CD4-positive, alpha-beta T cell treated with Interleukin-15 for 1 hour (primary cell): ENCODE results near the gene CCDC138.
"Not testable (repeated sequence)": the region's sequence is repeated elsewhere in the genome, so short reads cannot be mapped to it uniquely, and the experiment has no call there.

Source experiments
- DNase-seq: peaks from one replicate; pipeline ENCODE4 v3.0.0-alpha.2; 2020

Gene CCDC138, protein sequence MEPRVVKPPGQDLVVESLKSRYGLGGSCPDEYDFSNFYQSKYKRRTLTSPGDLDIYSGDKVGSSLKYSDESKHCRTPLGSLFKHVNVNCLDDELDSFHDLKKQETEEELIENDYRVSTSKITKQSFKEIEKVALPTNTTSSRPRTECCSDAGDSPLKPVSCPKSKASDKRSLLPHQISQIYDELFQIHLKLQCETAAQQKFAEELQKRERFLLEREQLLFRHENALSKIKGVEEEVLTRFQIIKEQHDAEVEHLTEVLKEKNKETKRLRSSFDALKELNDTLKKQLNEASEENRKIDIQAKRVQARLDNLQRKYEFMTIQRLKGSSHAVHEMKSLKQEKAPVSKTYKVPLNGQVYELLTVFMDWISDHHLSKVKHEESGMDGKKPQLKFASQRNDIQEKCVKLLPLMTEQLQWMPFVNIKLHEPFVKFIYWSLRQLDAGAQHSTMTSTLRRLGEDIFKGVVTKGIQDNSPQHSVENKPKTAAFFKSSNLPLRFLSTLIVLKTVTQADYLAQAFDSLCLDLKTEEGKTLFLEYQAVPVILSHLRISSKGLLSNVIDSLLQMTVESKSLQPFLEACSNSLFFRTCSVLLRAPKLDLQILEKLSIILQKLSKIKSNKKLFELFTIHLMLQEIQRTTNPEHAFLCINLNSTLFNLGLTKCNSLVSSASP

DNA sequence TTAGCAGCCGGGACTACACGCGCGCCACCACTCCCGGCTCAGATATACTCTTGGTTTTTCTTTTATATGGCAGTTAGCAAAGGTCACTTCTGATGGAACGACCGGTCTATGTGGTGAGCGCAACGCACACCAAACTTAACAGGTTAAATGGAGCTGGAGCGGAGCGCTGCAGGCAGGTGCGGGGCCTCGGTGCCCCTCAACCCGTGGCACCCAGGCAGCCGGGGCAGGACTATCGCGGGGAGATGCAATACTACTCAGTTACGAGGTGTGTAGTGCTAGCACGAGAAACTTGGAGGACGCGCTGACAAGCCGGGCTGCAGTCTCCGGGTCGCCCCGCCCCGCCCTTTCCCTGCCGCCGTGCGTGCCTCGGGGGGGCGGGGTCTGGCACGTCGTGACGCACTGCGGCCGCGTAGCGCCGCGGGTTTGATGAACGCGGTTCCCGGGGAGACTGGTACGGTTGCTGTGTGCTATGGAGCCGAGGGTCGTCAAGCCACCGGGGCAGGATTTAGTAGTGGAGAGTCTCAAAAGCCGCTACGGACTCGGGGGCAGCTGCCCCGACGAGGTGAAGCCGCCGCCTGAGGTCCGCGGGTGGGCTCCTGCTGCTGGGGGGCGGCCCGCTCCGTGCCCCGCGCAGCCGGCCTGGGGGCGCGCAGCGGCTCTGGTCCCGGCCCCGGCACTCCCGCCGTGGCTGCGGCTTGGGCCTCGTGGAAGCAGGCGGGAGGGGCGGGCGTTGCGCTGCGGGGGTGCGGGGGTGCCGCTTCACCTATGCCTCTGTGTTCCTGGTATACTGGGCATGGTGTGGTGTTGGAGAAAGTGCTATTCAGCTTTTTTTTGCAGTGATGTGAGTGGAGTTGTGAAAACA lies at the start of gene CCDC138:
Gene CCDC138, plus strand, starts transcription at position 418 of the 862 bp plus-strand sequence. Its CDS starts 52 bp downstream, at position 470.
- peak; percentile 88 for DNase-seq

DNA sequence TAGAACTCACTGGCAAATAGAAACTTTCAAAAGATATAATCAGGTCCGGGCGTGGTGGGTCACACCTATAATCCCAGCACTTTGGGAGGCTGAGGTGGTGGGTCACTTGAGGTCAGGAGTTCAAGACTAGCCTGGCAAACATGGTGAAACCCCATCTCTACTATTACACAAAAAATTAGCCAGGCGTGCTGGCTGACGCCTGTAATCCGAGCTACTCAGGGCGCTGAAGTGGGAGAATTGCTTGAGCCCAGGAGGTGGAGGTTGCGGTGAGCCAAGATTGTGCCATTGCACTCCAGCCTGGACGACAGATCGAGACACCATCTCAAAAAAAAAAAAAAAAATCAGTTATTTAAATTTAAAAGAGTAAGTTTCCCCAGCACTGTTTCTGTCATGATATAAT lies 28.6 kb upstream of the CCDC138 start:
- DNase-seq = not testable (repeated sequence)

DNA sequence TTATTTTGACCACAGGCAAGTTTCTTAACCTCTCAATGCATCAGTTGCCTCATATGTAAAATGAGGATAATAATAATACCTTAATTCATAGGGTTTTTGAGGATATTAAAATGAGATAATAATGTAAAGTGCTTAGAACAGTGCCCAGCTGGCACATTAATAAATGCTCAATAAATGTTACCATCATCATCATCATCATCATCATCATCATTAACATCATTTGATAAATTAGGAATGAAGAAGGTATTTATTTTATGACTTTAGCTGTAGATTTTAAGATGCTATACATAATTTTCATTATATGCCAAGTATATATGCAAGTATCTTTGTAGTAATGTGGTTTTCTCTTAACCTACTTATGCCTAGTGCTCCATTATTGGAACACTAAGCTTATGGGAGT lies 24.0 kb upstream of the CCDC138 start:
- not testable (repeated sequence) for DNase-seq

DNA sequence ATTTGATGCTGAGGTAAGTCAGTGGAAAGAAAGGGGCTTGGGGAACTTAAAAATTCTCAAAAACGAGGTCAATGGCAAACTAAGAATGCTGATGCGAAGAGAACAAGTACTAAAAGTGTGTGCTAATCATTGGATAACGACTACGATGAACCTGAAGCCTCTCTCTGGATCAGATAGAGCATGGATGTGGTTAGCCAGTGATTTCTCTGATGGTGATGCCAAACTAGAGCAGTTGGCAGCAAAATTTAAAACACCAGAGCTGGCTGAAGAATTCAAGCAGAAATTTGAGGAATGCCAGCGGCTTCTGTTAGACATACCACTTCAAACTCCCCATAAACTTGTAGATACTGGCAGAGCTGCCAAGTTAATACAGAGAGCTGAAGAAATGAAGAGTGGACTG lies 19.9 kb upstream of the CCDC138 start:
- DNase-seq = not testable (repeated sequence)

DNA sequence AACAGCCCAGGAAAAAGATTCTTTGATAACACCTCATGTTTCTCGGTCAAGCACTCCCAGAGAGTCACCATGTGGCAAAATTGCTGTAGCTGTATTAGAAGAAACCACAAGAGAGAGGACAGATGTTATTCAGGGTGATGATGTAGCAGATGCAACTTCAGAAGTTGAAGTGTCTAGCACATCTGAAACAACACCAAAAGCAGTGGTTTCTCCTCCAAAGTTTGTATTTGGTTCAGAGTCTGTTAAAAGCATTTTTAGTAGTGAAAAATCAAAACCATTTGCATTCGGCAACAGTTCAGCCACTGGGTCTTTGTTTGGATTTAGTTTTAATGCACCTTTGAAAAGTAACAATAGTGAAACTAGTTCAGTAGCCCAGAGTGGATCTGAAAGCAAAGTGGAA lies 18.7 kb upstream of the CCDC138 start:
- DNase-seq = not testable (repeated sequence)

DNA sequence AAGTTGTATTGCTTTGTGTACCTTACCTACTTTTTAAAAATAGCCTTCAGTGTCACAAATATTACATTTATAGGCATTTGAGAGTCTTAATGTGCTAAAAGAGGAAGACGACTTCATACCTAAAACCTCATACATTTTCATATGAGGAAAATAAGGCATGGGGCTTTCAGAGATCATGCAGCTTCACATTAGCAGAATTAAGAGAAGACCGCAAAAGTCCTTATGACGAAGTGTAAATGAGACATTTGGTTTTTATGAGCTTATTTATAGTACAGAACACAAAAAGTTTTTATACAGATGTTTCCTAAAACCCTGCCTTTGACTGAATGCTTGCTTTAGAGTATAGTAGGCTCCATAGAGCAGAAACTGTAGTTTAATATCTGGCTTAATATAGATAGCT lies 10.1 kb upstream of the CCDC138 start:
- no peak for DNase-seq

DNA sequence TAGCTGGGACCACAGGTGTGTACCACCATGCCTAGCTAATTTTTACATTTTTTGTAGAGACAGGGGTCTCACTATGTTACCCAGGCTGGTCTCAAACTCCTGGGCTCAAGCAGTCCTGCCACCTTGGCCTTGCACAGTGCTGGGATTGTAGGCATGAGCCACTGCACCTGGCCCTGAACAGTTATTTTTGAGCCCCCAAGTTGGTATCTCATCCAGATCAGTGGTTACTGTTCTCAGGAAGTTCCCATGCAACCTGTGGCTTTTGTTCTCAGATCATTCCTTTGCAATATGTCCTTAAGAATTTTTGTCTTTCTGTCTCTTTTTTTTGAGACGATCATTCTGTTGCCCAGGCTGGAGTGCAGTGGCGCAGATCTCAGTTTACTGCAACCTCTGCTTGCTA lies 7.7 kb upstream of the CCDC138 start:
- no peak for DNase-seq

DNA sequence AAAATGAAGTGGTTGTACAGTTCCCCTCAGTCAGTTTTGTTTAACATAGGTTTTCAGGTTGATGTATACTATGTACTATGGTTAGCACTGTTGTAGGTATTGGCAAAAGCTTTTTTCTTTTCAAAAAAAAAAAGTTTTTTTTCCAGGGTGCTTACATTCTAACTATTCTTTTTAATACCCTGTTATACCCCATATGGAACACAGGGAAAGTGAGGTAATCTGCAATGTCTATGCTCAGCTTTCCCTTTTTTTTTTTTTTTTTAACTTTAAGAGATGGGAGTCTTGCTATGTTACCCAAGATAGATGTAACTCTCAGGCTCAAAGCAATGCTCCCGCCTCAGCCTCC lies 590 bp upstream of the CCDC138 start:
- no peak for DNase-seq

DNA sequence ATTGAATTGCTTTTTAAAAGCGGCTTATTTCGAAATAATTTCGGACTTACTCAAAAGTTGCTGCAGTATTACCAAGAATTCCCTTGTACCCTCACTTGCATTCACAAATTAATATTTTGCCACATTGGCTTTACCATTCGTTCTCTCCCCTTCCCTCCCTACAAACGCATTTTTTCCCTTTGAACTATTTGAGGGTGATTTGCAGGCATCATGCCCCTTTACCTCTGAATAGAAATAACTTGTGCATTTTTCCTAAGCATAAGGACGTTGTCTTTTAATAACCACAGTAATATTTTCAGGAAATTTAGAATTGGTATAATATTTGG lies 608 bp downstream of the CCDC138 start:
- DNase-seq = no peak

DNA sequence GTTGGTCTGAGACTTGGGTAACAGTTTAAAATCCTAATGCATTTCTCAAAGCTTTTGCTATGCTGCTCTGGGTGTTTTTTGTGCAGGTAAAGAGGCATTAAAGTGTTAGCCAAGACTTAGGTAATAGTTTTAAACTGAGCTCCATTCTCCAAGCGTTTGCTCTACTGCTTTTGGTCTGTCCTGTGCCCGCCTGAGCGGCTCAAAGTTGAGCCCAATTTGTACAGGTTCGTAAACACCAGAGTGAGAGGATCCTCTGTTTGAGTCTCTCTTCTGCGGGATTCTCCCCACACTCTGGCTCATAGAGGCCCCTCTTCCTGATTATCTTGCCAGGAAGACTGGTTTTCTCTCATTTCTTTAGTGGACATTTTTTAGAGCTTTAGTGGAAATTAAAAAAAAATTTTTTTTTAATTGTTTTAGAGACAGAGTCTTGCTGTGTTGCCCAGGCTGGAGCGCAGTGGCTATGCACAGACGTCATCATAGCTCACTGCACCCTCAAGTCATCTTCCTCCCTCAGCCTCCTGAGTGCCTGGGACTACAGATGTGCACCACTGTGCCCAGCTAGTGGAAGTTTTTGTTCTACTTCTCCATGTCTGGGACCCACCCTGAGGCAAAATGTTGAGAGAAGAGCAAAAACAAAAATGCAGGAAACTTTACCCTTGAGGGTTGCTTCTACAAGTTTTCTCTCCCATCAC lies 16.6 kb downstream of the CCDC138 start:
- DNase-seq = no peak

DNA sequence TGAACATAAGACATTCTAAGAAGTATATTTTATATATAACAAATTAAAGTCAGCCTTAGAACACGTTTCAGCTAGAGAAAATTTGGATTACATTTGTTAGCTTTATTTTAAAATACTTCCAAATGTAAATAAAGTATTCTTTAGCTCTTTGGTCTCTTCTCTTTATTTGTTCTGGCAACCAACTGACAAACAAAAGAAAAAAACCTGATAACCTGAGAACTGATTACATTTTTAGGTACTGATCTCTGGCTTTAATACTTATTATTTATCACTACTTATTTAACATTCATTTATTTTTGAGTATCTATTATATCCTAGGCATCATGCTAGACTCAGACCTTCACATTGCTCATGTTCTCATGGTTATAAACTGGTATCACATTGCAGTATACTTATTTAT lies 18.5 kb downstream of the CCDC138 start:
- no peak for DNase-seq

DNA sequence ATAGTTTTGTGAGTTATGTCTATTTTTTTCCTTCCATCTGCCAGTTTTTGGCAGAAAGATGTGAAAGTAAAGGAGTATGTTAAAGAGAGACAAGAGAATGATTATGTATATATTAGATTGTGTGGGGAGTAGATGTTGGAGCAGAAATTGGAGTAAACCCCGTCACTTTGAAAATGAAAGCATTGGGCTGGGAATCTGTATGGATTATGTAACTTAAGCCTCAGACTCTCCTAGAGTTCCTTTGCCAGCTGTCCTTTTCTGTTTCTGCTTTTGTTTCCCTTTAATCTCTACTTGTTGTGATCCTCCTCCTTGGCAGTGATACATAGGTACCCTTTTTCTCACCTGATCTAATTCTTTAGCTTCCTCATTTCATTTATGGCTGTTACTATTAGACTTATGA lies 19.2 kb downstream of the CCDC138 start:
- no peak for DNase-seq

DNA sequence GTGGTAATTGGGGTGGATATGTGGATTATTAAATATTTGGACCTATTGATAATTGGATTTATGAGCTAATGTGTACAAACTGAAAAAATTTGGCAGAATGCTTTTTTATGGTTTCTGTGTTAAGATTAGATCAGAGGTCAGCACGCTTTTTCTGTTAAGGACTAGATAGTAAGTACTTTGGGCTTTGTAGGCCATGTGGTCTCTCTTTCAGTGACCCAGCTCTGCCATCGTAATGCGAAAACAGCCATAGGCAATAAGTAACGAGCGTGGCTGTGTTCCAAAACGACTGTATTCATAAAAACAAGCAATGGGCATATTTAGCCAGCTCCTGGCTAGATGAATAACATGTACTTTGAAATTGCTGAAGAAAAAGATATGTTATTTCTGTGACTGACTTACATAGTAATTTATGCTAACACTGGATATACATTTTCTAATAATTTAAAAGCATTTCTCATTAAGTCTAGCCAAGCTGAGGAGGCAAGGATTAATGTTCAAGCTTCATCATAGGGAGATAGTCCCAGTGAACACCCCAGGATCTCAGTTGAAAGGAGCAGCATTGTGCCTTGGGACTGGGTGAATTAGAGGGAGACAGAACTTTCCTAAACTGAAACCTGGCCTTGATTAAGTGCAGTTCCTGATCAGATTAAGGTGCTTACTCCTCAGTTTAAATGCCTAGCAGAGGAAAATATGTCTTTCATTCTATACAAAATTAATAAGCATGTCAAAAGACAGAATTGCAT lies 20.0 kb downstream of the CCDC138 start:
- DNase-seq = no peak

DNA sequence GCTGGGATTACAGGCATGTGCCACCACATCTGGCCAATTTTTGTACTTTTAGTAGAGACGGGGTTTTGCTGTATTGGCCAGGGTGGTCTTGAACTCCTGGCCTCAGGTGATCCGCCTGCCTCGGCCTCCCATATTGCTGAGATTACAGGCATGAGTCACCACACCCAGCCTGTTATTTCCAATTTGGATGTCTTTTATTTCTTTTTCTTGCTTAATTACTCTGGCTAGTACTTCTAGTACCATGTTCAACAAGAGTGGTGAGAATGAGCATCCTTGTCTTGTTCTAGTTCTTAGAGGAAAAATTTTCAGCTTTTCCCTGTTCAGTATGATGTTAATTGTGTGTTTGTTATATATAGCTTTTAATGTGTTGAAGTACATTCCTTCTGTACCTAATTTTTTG lies 23.4 kb downstream of the CCDC138 start:
- DNase-seq = no peak

DNA sequence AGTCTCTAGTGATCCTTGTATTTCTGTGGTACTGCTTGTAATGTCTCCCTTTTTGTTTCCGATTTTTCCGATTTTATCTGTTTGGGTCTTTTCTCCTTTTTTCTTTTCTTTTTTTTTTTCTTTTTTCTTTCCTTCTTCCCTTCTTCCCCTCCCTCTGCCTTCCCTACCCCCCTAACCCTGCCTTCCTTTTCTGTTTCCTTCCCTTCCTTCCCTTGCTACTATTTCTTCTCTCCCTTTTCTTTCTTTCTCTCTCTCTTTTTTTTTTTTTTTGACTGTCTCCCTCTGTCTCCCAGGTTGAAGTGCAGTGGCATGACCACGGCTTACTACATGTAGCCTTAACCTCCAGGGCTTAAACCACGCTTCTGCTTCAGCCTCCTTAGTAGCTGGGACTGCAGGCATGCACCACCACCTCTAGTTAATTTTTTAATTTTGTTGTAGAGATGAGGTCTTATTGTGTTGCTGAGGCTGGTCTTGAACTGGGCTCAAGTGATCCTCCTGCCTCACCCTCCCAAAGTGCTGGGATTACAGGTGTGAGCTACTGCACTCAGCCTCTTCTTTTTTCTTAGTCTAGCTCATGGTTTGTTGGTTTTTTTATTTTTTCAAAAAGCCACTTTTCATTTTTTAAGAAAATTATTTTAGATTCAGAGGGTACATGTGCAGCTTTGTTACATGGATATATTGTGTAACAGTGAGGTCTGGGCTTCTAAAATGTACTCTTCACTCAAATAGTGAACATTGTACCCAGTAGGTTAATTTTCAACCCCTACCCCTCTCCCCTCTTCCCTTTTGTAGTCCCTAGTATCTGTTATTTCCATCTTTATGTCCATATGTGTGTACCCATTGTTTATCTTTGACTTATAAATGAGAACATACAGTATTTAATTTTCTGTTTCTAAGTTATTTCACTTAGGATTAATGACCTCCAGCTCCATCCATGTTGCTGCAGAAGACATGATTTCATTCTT lies 24.7 kb downstream of the CCDC138 start:
- no peak for DNase-seq

DNA sequence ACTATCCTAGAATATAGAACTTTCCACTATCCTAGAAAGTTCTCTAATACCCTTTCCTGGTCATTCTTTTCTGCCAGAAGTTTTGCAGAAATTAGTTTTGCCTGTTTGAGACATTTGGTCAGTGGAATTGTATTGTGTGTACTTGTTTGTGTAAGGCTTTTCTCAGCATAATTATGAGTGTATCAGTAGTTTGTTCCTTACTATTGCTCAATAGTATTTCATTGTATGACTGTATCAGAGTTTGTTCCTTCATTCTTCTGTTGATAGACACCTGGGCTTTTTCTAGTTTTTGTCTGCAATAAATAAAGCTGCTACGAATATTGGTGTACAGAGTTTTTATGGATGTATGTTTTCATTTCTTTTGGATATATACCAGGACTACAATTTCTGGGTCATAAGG lies 27.2 kb downstream of the CCDC138 start:
- DNase-seq = no peak

DNA sequence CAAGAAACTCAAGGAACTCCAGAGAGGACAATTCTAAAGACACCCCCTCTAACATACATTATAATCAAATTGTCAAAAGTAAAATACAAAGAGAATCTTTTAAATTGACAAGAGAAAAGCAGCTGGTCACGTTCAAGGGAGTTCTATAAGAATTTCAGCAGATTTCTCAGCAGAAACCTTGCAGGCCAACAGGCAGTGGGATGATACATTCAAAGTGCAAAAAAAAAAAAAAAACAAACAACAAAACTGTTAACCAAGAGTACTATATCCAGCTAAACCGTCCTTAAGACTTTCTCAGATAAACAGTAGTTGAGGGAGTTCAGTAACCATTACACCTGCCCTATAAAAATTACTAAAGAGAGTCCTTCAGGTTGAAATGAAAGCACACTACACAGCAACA lies 33.9 kb downstream of the CCDC138 start:
- DNase-seq = no peak

DNA sequence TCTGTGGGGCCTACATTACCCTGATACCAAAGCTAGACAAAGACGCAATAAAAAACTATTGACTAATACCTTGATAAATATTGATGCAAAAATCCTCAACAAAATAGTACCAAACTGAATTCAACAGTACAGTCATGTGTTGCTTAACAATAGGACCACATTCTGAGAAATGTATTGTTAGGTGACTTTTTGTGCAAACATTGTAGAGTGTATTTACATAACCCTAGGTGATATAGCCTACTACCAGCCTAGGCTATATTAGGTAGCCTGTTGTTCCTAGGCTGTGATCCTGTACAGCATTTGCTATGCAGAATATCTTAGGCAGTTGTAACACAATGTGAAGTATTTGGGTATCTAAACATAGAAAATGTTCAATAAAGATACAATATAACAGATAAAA lies 36.7 kb downstream of the CCDC138 start:
- no peak for DNase-seq

DNA sequence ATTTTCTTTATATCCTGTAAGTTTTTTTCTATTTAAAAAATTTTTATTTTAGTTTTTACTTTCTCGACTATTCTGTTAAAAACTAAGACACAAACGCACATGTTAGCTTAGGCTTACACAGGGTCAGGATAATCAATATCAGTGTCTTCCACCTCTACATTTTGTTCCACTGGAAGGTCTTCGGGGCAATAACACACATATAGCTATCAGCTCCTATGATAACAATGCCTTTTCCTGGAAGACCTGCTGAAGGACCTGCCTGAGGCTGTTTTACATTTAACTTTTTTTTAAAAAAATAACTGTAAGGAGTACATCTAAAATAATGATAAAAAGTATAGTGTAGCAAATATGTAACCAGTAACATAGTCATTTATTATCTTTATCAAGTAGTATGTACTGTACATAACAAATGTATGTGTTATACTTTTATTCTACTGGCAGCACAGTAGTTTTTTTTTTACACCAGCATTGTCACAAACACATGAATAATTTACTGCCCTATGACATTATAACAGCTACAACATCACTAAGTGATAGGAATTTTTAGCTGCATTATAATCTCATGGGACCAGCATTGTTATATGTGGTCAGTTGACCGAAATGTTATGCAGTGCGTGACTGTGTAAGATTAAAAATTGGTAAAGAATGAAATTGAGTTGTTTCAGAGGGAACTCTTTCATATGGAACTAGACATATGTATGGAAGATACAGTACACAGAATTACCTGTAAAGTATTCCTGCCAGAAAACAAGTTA lies 37.9 kb downstream of the CCDC138 start:
- no peak for DNase-seq

DNA sequence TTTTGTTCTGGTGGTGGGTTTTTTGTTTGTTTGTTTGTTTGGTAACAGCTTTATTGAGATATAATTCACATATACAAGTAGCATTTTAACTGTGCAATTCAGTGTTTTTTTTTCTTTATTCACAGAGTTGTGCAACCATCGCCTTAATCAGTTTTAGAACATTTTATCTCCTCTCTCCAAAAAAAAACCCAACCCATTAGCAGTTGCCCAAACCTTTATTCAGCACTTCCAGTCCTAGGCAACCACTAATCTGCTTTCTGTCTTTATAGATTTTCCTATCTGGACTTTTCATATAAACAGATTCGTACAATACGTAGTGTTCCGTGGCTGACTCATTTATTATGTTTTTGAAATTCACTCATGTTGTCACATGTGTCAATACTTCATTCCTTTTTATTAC lies 38.7 kb downstream of the CCDC138 start:
- DNase-seq = no peak
